ENCODE data around the gene GOLGA1.
"Not testable (repeated sequence)": the region's sequence is repeated elsewhere in the genome, so short reads cannot be mapped to it uniquely, and the experiment has no call there.

Gene GOLGA1

DNA sequence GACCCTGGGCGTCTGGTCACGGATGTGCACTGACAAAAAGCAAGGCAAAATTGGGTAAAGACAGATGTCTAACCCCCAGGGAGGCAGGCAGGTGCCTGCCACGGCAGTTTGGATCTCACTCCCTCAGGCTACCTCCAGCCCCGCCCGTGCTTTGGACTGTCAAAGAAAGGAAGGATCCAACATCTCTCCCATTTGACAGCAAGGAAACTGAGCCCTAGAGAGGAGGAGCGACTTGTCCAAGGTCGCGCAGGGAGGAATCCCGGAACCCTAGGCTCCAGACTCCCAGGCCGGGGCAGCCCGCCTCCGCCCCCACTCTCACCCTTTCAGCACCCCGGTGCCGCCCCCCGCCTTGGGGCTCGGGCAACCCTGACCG, 376 bp downstream of the GOLGA1 start:
- in situ Hi-C loops (cut with HindIII; ENCODE audit: low sequenced_read_pairs), result no loop called here
- TF ChIP-seq, protein P1, sequence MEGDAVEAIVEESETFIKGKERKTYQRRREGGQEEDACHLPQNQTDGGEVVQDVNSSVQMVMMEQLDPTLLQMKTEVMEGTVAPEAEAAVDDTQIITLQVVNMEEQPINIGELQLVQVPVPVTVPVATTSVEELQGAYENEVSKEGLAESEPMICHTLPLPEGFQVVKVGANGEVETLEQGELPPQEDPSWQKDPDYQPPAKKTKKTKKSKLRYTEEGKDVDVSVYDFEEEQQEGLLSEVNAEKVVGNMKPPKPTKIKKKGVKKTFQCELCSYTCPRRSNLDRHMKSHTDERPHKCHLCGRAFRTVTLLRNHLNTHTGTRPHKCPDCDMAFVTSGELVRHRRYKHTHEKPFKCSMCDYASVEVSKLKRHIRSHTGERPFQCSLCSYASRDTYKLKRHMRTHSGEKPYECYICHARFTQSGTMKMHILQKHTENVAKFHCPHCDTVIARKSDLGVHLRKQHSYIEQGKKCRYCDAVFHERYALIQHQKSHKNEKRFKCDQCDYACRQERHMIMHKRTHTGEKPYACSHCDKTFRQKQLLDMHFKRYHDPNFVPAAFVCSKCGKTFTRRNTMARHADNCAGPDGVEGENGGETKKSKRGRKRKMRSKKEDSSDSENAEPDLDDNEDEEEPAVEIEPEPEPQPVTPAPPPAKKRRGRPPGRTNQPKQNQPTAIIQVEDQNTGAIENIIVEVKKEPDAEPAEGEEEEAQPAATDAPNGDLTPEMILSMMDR (IDR thresholded peaks at IDR 0.05; ENCODE audit: low read depth, low read length, missing control alignments), result no peak
- DNase-seq (ENCODE audit: low read depth), result no peak
- peak overlapping the region; percentile 94 for H3K4me3 ChIP-seq (ENCODE audit: low read depth, low read length)

DNA sequence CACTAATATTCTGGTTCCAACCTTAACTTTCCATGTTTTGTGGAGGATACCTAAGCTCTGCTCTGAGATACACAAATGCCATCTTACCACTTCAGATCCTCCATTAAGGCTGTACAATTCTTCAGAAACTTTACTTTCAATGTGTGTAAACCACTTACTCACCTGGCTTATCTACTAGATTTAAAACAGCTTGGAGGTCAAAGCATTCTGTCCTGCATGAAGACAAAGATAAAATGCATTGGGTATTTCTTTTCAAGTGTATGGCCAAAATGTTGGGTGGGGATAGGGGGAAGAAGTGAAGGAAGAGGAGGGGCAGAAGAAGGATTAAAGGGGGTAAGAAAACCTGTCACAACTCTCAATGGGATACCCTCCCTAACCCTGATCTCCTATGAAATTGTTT, 939 bp downstream of the GOLGA1 start:
- peak overlapping the region; percentile 94 for H3K4me3 ChIP-seq (ENCODE audit: low read depth, low read length)
- in situ Hi-C loops (cut with HindIII; ENCODE audit: low sequenced_read_pairs), result no loop called here
- TF ChIP-seq, protein P1 (IDR thresholded peaks at IDR 0.05; ENCODE audit: low read depth, low read length, missing control alignments), result no peak
- DNase-seq (ENCODE audit: low read depth), result no peak

DNA sequence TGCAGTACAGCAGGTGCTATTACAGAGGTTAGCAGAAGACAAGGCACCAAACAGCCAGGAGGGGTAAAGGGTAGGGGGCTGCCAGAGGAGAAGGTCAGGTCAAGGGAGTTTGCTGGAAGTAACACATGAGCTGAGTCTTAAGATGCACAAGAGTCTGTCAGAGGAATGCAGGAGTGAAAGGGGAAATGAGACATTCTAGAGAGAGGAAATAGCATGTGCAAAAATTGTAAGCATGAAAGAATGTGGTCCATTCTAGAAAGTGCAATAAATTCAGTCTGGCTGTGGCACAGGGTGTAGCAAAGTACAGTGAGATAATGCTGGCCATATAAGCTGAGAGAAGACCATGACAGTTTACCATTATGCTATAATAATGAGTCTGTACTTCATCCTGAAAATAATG, 6.6 kb downstream of the GOLGA1 start:
- TF ChIP-seq, protein P1 (IDR thresholded peaks at IDR 0.05; ENCODE audit: low read depth, low read length, missing control alignments), result no peak
- H3K4me3 ChIP-seq (ENCODE audit: low read depth, low read length), result no peak overlapping the region
- DNase-seq (ENCODE audit: low read depth), result no peak
- in situ Hi-C loops (cut with HindIII; ENCODE audit: low sequenced_read_pairs), result no loop called here

DNA sequence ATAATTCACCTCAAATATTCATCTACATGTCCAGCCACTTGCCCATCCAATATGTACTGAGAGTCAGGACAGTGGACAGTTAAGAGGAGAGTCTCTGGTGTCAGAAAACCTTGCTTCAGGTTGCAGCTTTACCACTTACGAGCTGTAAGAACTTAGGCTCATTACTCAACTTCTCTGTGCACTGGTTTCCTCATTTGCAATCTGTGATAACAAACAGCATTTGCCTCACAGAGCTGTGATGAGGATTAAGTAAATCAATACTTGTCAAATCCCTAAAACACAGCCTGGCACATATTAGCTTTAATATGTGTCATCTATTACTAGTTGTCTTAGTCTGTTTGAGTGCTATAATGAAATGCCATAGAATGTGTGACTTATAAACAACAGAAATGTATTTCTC, 8.6 kb downstream of the GOLGA1 start:
- in situ Hi-C loops (cut with HindIII; ENCODE audit: low sequenced_read_pairs), result no loop called here
- TF ChIP-seq, protein P1 (IDR thresholded peaks at IDR 0.05; ENCODE audit: low read depth, low read length, missing control alignments), result no peak
- H3K4me3 ChIP-seq (ENCODE audit: low read depth, low read length), result no peak overlapping the region
- no peak for DNase-seq (ENCODE audit: low read depth)

DNA sequence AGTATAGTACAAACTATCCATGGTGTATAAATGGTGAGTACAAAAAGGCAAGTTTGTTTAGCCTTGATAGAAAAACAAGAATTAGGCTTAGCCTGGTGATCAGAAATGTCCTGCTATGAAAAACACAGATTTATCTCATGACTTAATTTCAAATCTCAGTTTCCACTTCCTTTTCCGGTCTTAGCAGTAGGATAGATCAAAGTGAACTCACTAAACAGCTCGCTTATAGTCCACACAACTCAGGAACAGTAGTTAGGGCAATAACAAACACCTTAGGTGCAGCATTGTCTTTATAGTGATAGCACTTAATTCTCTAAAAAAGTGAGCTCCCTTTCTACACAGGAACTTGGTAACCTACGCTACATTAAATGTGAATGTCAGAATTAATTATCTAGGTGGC, 11.4 kb downstream of the GOLGA1 start:
- in situ Hi-C loops (cut with HindIII; ENCODE audit: low sequenced_read_pairs), result no loop called here
- no peak overlapping the region for H3K4me3 ChIP-seq (ENCODE audit: low read depth, low read length)
- no peak for DNase-seq (ENCODE audit: low read depth)
- TF ChIP-seq, protein P1 (IDR thresholded peaks at IDR 0.05; ENCODE audit: low read depth, low read length, missing control alignments), result no peak

DNA sequence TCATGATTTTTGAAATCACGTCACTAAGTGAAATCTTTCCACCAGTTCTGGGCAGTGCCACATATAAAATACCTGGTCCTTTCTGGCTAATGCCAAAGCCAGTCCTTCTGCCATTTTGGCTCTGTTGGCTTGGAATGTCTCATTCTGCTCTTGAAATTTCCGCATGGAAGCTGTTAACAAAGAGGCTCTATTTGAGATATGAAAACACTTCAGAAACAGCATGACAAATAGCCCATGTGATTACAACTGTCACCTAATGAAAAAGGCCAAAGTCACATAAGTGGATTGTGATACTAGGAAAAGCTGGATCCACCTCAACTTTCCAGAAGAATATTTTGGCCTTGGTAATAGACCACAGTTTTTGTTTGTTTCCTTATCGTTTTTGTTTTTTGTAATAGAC, 12.8 kb downstream of the GOLGA1 start:
- in situ Hi-C loops (cut with HindIII; ENCODE audit: low sequenced_read_pairs), result no loop called here
- TF ChIP-seq, protein P1 (IDR thresholded peaks at IDR 0.05; ENCODE audit: low read depth, low read length, missing control alignments), result no peak
- DNase-seq (ENCODE audit: low read depth), result no peak
- no peak overlapping the region for H3K4me3 ChIP-seq (ENCODE audit: low read depth, low read length)

DNA sequence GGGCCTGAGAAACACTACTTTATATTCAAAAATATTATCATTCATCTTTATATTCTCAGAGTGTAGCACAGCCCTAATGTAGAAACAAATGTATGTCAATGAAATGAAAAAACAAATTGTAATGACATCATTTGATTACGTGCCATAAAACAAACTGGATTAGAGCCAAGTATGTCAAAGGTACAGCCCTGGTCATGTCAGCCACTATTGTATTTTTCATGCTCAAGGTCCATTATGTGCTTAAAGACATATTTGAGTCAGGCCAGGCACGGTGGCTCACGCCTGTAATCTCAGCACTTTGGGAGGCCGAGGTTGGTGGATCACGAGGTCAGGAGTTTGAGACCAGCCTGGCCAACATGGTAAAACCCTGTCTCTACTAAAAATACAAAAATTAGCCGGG, 20.5 kb downstream of the GOLGA1 start:
- DNase-seq (ENCODE audit: low read depth); in situ Hi-C loops (cut with HindIII; ENCODE audit: low sequenced_read_pairs); H3K4me3 ChIP-seq (ENCODE audit: low read depth, low read length): not testable (repeated sequence)

All from astrocyte of the cerebellum (primary cell).